Parathyroid adenoma (tissue), 2 donors: Measurements from ENCODE around the gene TSPAN4.
A peak's percentile ranks its signal among the peaks of the same experiment; 100 is the strongest.

Experiments
- H2AFZ ChIP-seq: fragments of 300-600 bp; sonication (generic); one replicate; pipeline ENCODE4 v1.7.0; 2017; ENCODE audit warnings: antibody characterized with exemption, mild to moderate bottlenecking
- H3K27ac ChIP-seq: fragments of 300-600 bp; sonication (generic); one replicate; pipeline ENCODE4 v1.7.0; 2017
- H3K27me3 ChIP-seq: fragments of 300-600 bp; sonication (generic); one replicate; pipeline ENCODE4 v1.7.0; 2017; ENCODE audit warnings: low read length; ENCODE audit not compliant: control insufficient read depth, insufficient read depth
- H3K36me3 ChIP-seq: fragments of 300-600 bp; sonication (generic); one replicate; pipeline ENCODE4 v1.7.0; 2017; ENCODE audit warnings: low read length; ENCODE audit not compliant: control insufficient read depth, insufficient read depth
- H3K4me1 ChIP-seq: fragments of 300-600 bp; sonication (generic); one replicate; pipeline ENCODE4 v1.7.0; 2017; ENCODE audit warnings: control low read depth
- H3K4me2 ChIP-seq: fragments of 300-600 bp; sonication (generic); one replicate; pipeline ENCODE4 v1.7.0; 2017; ENCODE audit warnings: low read length
- H3K4me3 ChIP-seq: fragments of 300-600 bp; sonication (generic); one replicate; pipeline ENCODE4 v1.7.0; 2017; ENCODE audit warnings: low read depth, low read length
- H3K79me2 ChIP-seq: fragments of 300-600 bp; sonication (generic); one replicate; pipeline ENCODE4 v1.7.0; 2017; ENCODE audit warnings: control low read depth
- H3K9ac ChIP-seq: fragments of 300-600 bp; sonication (generic); one replicate; pipeline ENCODE4 v1.7.0; 2017; ENCODE audit warnings: mild to moderate bottlenecking
- H3K9me3 ChIP-seq: fragments of 300-600 bp; sonication (generic); one replicate; pipeline ENCODE4 v1.7.0; 2017; ENCODE audit warnings: low read length; ENCODE audit not compliant: control insufficient read depth
- TF ChIP-seq, protein P1 (sequence below): fragments of 300-600 bp; sonication (generic); IDR thresholded peaks from one replicate; pipeline ENCODE4 v1.7.0; 2017; ENCODE audit warnings: antibody characterized with exemption, mild to moderate bottlenecking
- donor health status: primary hyperparathyroidism.

TSPAN4 gene

DNA sequence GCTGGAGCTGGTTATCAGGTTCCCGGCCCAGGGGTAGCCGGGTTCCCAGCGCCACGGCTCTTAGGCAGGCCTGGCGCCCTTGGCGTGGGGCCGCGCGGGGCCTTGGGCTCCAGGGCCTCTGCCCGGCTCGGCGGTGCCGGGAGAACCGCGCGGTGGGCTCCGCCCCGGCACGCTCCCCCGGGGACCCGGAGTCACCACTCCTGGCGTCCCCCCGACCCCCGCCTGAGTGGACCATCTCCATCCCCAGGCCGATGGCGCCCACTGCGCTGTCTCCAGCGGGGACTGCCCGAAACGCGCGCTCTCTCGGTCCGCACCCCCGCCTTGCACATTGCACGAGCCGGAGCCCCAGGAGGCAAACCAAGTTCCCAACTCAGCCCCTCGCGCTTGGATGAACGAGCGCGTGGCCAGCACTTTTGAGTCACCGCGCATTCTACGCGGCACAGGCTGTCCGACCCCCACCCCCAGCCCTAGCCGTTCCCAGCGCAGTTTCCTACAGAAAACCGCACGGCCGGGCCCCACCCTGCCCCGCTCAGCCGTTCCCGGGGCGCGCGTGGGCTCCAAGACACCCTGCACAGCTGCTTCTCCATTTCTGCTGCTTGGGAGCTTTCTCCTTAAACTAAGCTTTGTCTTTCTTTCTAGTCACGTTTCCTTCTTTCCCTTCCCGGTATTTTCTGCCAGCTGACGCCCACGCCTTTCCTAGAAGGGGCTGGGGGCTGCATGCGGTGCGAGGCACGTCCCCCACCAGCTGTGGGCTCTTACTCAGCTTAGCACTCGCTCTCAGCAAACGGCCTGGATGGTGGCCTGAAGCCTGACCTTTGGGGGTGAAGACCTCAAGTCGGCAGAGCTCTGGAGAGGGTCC is 68.6 kb downstream of the TSPAN4 start:
- H3K4me2 ChIP-seq: peak overlapping the region; percentile 83
- TF ChIP-seq, protein P1, sequence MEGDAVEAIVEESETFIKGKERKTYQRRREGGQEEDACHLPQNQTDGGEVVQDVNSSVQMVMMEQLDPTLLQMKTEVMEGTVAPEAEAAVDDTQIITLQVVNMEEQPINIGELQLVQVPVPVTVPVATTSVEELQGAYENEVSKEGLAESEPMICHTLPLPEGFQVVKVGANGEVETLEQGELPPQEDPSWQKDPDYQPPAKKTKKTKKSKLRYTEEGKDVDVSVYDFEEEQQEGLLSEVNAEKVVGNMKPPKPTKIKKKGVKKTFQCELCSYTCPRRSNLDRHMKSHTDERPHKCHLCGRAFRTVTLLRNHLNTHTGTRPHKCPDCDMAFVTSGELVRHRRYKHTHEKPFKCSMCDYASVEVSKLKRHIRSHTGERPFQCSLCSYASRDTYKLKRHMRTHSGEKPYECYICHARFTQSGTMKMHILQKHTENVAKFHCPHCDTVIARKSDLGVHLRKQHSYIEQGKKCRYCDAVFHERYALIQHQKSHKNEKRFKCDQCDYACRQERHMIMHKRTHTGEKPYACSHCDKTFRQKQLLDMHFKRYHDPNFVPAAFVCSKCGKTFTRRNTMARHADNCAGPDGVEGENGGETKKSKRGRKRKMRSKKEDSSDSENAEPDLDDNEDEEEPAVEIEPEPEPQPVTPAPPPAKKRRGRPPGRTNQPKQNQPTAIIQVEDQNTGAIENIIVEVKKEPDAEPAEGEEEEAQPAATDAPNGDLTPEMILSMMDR: no peak
- H3K79me2 ChIP-seq: peaks cover 2% of the 10 kb centered on the region
- no peaks in the 10 kb centered on the region for H3K27me3 ChIP-seq
- H3K4me1 ChIP-seq: no peaks in the 10 kb centered on the region
- no peaks in the 10 kb centered on the region for H3K36me3 ChIP-seq
- peak overlapping the region; percentile 53 for H3K27ac ChIP-seq
- H3K9ac ChIP-seq: no peak overlapping the region
- H2AFZ ChIP-seq: peak overlapping the region; percentile 86
- H3K9me3 ChIP-seq: no peaks in the 10 kb centered on the region
- H3K4me3 ChIP-seq: peak overlapping the region; percentile 57

DNA sequence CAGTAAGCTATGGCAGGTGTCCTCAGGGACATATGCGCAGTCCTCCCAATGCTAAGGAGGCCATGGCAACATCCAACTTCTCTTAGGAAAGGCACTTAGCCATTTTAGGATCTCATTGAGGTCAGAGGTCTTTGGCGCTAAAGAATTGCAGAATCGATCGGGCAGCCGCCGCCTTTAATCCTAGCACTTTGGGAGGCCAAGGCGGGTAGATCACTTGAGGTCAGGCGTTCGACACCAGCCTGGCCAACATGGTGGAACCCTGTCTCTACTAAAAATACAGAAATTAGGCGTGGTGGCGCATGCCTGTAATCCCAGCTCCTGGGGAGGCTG is 69.2 kb downstream of the TSPAN4 start:
- Histone ChIP-seq H3K27me3 (no peaks in the 10 kb centered on the region), H3K27ac (no peak overlapping the region), H3K4me2 (no peak overlapping the region), H3K9me3 (no peaks in the 10 kb centered on the region), H2AFZ (no peak overlapping the region), H3K79me2 (peaks cover 2% of the 10 kb centered on the region), H3K4me1 (no peaks in the 10 kb centered on the region), H3K9ac (no peak overlapping the region), H3K36me3 (no peaks in the 10 kb centered on the region), H3K4me3 (no peak overlapping the region)
- TF ChIP-seq, protein P1: no peak

DNA sequence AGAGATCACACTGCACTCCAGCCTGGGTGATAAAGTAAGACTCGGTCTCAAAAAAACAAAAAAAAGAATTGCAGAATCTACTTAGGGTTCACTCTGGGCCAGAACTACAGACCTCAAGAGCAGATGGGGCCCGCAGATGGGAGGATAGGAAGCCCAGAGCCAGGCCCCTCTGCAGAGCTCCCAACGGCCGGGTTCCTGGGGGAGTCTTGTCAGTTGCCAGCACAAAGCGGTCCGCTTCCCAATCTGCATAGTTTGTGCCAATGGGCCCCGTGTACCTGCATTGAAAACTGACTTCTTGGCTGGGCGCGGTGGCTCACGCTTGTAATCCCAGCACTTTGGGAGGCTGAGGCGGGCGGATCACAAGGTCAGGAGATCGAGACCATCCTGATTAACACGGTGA is 69.6 kb downstream of the TSPAN4 start:
- no peak overlapping the region for H3K27ac ChIP-seq
- H3K4me3 ChIP-seq: no peak overlapping the region
- H3K36me3 ChIP-seq: no peaks in the 10 kb centered on the region
- no peak overlapping the region for H3K4me2 ChIP-seq
- H2AFZ ChIP-seq: no peak overlapping the region
- TF ChIP-seq, protein P1: no peak
- peaks cover 2% of the 10 kb centered on the region for H3K79me2 ChIP-seq
- no peak overlapping the region for H3K9ac ChIP-seq
- no peaks in the 10 kb centered on the region for H3K9me3 ChIP-seq
- no peaks in the 10 kb centered on the region for H3K4me1 ChIP-seq
- H3K27me3 ChIP-seq: no peaks in the 10 kb centered on the region

DNA sequence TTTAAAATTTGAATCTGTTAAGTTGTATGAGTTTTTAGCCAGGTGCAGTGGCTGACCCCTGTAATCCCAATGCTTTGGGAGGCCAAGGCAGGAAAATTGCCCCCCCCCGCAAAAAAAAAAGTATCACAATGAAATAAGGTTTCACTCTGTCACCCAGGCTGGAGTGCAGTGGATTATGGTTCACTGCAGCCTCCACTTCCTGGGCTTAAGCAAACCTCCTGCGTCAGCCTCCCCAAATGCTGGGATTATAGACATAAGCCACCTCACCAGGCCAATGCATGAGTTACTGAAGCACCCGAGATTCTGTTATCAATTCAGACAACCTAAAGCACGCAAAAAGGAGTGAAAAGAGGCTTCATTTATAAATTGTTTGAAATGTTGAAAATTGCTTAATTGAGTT is 70.4 kb downstream of the TSPAN4 start:
- no peak overlapping the region for H3K27ac ChIP-seq
- H3K4me1 ChIP-seq: no peaks in the 10 kb centered on the region
- H2AFZ ChIP-seq: no peak overlapping the region
- H3K4me2 ChIP-seq: no peak overlapping the region
- H3K36me3 ChIP-seq: no peaks in the 10 kb centered on the region
- no peak overlapping the region for H3K9ac ChIP-seq
- peaks cover 2% of the 10 kb centered on the region for H3K79me2 ChIP-seq
- no peak overlapping the region for H3K4me3 ChIP-seq
- H3K27me3 ChIP-seq: no peaks in the 10 kb centered on the region
- TF ChIP-seq, protein P1: no peak
- H3K9me3 ChIP-seq: no peaks in the 10 kb centered on the region

DNA sequence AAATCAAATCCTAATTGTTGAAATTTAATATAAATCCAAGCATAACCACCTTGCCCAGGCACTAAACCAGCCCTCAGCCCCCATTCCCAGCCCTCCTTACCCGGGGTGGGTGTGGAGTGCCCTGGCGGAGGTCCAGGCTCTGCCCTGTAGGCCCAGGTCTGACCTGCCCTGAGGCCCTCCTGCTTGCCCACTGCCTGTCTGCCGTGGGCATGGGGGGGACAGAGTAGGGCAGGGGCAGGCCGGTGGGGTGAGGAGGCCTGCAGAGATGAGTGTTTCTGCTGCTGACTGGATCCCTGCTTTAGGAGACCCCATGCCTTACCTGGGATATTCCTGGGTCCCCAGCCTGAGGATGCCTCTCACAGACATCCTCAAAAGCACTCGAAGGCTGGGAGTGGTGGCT is 71.6 kb downstream of the TSPAN4 start:
- peaks cover 2% of the 10 kb centered on the region for H3K79me2 ChIP-seq
- no peak overlapping the region for H2AFZ ChIP-seq
- H3K9ac ChIP-seq: no peak overlapping the region
- no peaks in the 10 kb centered on the region for H3K9me3 ChIP-seq
- H3K27ac ChIP-seq: no peak overlapping the region
- no peaks in the 10 kb centered on the region for H3K27me3 ChIP-seq
- TF ChIP-seq, protein P1: no peak
- peak overlapping the region; percentile 31 for H3K4me3 ChIP-seq
- H3K36me3 ChIP-seq: no peaks in the 10 kb centered on the region
- peak overlapping the region; percentile 44 for H3K4me2 ChIP-seq
- H3K4me1 ChIP-seq: no peaks in the 10 kb centered on the region
